Adrenal gland (tissue), 12 donors: ENCODE data around the gene ACBD7. TPM values are rescaled to one million over a fixed set of nuclear protein-coding genes. Genes with fewer than 3 reads are reported as not detected.
A peak's percentile ranks its signal among the peaks of the same experiment; 100 is the strongest.

Source experiments
- DNase-seq, 7 donors: peaks; one replicate each; pipeline ENCODE4 v3.0.0-alpha.2; 2019 to 2020
- H3K27ac ChIP-seq, 5 donors: fragments of 200-600 bp; sonication (generic) in 4 of 5; 1 replicate in 3 of 5; 2 replicates in 2 of 5; pipeline versions ENCODE4 v1.5.1 to v1.8.0; 2016 to 2020; ENCODE audit warnings: mild to moderate bottlenecking in 1 of 5
- H3K27me3 ChIP-seq: fragments of 200-600 bp; 2 replicates; pipeline ENCODE4 v1.8.0; 2021
- H3K36me3 ChIP-seq, 2 donors: fragments of 200-600 bp; replicated peaks in 1 of 2; 1 replicate in 1 of 2; 2 replicates in 1 of 2; pipeline versions ENCODE4 v1.5.1 to v1.8.0; 2018 to 2022
- H3K4me1 ChIP-seq, 2 donors: fragments of 200-600 bp; replicated peaks in 1 of 2; 1 replicate in 1 of 2; 2 replicates in 1 of 2; pipeline versions ENCODE4 v1.5.1 to v1.8.0; 2018 to 2021
- H3K4me3 ChIP-seq, 4 donors: fragments of 200-600 bp; sonication (generic) in 3 of 4; one replicate each; pipeline ENCODE4 v1.5.1; 2016 to 2018
- H3K9me3 ChIP-seq, 3 donors: fragments of 200-600 bp; sonication (generic) in 1 of 3; replicated peaks in 1 of 3; 1 replicate in 2 of 3; 2 replicates in 1 of 3; pipeline versions ENCODE4 v1.5.1 to v1.8.0; 2016 to 2021
- POLR2A ChIP-seq, 2 donors: fragments of 450-650 bp; IDR thresholded peaks; one replicate each; pipeline ENCODE4 v1.6.1; 2017; ENCODE audit warnings: antibody characterized with exemption in 2 of 2, mild to moderate bottlenecking in 2 of 2, moderate library complexity in 1 of 2
- WGBS, 4 donors: extraction: QIAGEN DNeasy Blood & Tissue Kit in 2 of 4; methylation state at CpG; one replicate each; pipeline versions ENCODE4 v1.1.5 to v1.1.7; 2013 to 2017; 5-methylcytosine and 5-hydroxymethylcytosine counted together
- intact Hi-C, 2 donors: fragments of 100-400 bp; cut with DNase I; formaldehyde crosslinking; loops; one replicate each; pipeline versions ENCODE4 v1.14.1 to v1.15.0; 2022 to 2023
- polyA plus RNA-seq, 3 donors: library from polyadenylated mRNA; stranded (reverse); fragments of 200-250 nt in 2 of 3; fragments of 350-450 nt in 1 of 3; fragmentation: Illumina TruSeq in 1 of 3; extraction: RNeasy Lipid Tissue Mini Kit (QIAGEN cat#74804) in 1 of 3; gene quantifications; one replicate each; pipeline ENCODE4 v1.2.3, GENCODE V29; 2013 to 2014
- total RNA-seq, 9 donors: library from RNA; depleted of rRNA in 4 of 9; stranded (reverse); fragments of >200 nt in 4 of 9; fragments of 120-200 nt in 1 of 9; fragmentation: NEBNext Ultra II Directional in 1 of 9; extraction: Animal tissue kit (Norgen Biotek cat#: 25700) in 1 of 9; gene quantifications; one replicate each; pipeline versions ENCODE4 v1.1.0 to v1.2.4, GENCODE V29; 2013 to 2023
- TF ChIP-seq, protein P1 (sequence below), 6 experiments: fragments of 450-650 bp in 4 of 6; fragments of 200-600 bp in 2 of 6; sonication (generic) in 1 of 6; IDR thresholded peaks; 1 replicate in 5 of 6; 2 replicates in 1 of 6; pipeline versions ENCODE4 v1.5.1 to v1.8.0; 2016 to 2021; ENCODE audit warnings: antibody characterized with exemption in 6 of 6, mild to moderate bottlenecking in 2 of 6, moderate library complexity in 1 of 6
- donor health status: healthy with polysubstance abuse.
- donor health status: Bipolar disorder and iron deficiency.
- donor health status: DM: yes; HTN: yes; CAD: no.
- donor health status: DM: no; HTN: no; CAD: no.
- donor health status: DM: no; HTN: no; CAD: no.
- donor health status: DM: yes; HTN: yes; CAD: no.

ACBD7 gene
- total and polyA plus RNA-seq, 12 donors, result 0.18 to 1.4 (median 0.32) TPM; not detected in 7

DNA sequence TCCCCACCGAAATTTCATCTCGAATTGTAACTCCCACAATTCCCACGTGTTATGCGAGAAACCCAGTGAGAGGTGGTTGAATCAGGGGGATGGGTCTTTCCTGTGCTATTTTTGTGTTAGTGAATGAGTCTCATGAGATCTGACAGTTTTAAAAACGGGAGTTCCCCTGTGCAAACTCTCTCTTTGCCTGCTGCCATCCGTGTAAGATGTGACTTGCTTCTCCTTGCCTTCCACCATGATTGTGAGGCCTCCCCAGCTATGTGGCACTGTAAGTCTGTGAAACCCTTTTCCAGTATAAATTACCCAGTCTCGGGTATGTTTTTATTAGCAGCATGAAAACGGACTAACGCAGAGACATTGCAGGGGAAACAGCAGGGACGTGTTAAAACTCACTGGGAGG is 50.2 kb downstream of the ACBD7 start:
- H3K27ac ChIP-seq, result no peak overlapping the region
- no peaks in the 10 kb centered on the region for H3K36me3 ChIP-seq
- no peak overlapping the region for H3K4me3 ChIP-seq
- TF ChIP-seq, protein P1, sequence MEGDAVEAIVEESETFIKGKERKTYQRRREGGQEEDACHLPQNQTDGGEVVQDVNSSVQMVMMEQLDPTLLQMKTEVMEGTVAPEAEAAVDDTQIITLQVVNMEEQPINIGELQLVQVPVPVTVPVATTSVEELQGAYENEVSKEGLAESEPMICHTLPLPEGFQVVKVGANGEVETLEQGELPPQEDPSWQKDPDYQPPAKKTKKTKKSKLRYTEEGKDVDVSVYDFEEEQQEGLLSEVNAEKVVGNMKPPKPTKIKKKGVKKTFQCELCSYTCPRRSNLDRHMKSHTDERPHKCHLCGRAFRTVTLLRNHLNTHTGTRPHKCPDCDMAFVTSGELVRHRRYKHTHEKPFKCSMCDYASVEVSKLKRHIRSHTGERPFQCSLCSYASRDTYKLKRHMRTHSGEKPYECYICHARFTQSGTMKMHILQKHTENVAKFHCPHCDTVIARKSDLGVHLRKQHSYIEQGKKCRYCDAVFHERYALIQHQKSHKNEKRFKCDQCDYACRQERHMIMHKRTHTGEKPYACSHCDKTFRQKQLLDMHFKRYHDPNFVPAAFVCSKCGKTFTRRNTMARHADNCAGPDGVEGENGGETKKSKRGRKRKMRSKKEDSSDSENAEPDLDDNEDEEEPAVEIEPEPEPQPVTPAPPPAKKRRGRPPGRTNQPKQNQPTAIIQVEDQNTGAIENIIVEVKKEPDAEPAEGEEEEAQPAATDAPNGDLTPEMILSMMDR (IDR thresholded peaks at IDR 0.05), result no peak
- no peak for TF ChIP-seq POLR2A (IDR thresholded peaks at IDR 0.05)
- 76 to 89% (median 83%) methylated on average over 10 of the region's 10 CpGs for WGBS, 4 donors
- no peaks in the 10 kb centered on the region for H3K4me1 ChIP-seq
- no peak for DNase-seq
- H3K27me3 ChIP-seq, result no peaks in the 10 kb centered on the region
- no peaks in the 10 kb centered on the region for H3K9me3 ChIP-seq
- intact Hi-C loops, result no loop called here

DNA sequence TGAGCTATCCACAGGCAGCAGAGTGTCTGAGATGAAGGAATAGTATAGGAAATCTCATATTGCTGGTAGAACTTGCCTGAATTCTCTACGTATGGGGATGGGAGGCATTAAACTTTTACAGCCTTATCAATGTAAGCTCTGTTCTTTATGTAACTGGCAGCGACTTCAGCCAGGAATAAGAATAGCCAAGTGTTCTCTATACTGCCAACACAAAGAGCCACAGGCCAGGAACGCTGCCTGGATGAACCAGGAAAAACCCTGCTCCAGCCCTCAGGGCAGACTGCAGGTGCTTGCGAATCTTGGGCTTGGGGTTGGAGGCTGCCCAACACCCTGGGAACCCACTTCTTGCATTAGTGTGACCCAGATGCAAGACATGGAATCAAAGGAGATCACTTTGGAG is 50.9 kb downstream of the ACBD7 start:
- 57 to 94% (median 84%) methylated on average over 3 to 4 of the region's 4 CpGs for WGBS, 4 donors
- Histone ChIP-seq H3K36me3 (no peaks in the 10 kb centered on the region), H3K4me3 (no peak overlapping the region), H3K9me3 (no peaks in the 10 kb centered on the region), H3K4me1 (no peaks in the 10 kb centered on the region), H3K27ac (no peak overlapping the region), H3K27me3 (no peaks in the 10 kb centered on the region)
- intact Hi-C loops, result no loop called here
- no peak for DNase-seq
- TF ChIP-seq, protein P1 (IDR thresholded peaks at IDR 0.05), result no peak
- no peak for TF ChIP-seq POLR2A (IDR thresholded peaks at IDR 0.05)

DNA sequence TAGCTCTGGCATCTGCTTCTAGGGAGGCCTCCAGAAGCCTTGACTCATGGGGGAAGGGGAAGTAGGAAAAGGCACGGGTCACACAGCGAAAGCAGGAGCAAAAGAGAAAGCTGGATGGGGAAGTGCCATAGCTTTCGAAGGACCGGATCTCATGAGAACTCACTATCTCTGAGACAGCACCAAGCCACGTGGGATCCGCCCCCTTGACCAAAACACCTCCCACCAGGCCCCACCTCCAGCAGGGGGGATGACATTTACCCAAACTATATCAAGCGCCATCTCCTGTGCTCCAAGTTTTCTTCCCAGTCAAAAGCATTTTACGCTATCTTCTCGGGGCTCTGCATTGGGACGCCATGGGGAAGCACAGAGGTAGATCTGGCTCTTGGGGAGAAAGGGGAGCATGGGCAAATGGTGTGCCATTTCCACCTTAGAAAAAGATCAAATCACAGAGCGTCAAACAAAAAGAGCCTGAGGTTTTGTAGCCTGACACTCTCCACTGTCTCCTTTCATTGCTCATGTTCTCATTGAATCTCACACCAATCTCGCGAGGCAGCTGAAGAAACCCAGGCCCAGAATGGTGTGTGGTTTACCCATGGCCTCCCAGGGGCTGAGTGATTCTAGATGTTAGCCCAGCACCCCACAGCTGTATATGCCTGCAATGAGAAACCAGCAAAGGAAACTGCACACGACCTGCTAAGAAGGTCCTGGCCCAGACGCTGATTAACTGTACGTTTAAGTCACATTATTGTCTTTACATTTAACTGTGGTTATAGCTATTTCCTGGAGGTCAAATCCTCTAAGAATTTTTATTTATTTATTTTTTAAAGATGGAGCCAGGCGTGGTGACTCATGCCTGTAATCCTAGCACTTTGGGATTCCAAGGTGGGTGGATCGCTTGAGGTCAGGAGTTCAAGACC is 52.9 kb downstream of the ACBD7 start:
- peak in 6 of 7 donors; percentile 18 to 63 (median 28) for DNase-seq
- Histone ChIP-seq H3K4me1 (no peaks in the 10 kb centered on the region), H3K36me3 (no peaks in the 10 kb centered on the region), H3K4me3 (no peak overlapping the region), H3K27me3 (no peaks in the 10 kb centered on the region), H3K27ac (no peak overlapping the region), H3K9me3 (no peaks in the 10 kb centered on the region)
- intact Hi-C loops, result no loop called here
- 69 to 76% (median 74%) methylated on average over 18 of the region's 18 CpGs for WGBS, 4 donors
- no peak for TF ChIP-seq POLR2A (IDR thresholded peaks at IDR 0.05)
- TF ChIP-seq, protein P1 (IDR thresholded peaks at IDR 0.05), result no peak

DNA sequence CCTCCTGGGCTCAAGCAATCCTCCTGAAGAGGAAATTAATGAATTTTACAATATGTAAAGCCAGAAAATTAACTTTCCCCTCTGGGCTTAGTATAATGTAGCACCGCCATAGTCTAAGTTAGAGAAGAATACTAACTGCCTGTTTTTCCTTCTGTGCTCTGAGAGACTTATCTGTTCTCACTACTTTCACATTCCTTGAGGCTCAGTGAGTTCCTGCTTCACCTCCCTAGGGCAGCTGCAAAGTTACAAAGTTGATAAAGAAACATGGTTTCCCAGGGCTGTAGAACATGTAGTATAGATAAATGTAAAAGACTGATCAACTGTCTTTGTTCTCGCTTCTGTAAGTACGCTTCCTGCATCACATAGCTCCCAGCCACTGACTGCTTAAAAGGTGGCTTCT is 60.8 kb downstream of the ACBD7 start:
- intact Hi-C loops, result no loop called here
- H3K4me3 ChIP-seq, result no peak overlapping the region
- TF ChIP-seq POLR2A (IDR thresholded peaks at IDR 0.05), result no peak
- TF ChIP-seq, protein P1 (IDR thresholded peaks at IDR 0.05), result no peak
- no peaks in the 10 kb centered on the region for H3K9me3 ChIP-seq
- 56 to 76% (median 70%) methylated on average over 3 of the region's 3 CpGs for WGBS, 4 donors
- H3K4me1 ChIP-seq, result no peaks in the 10 kb centered on the region
- no peaks in the 10 kb centered on the region for H3K27me3 ChIP-seq
- no peak for DNase-seq
- H3K27ac ChIP-seq, result no peak overlapping the region
- H3K36me3 ChIP-seq, result no peaks in the 10 kb centered on the region

Other genes starting within 250 kb of the ACBD7 start
- 10 to 100 TPM in 1 of 9 donors, 1 to 10 TPM in 8; 3.5 to 19.1 (median 6.4) TPM for gene SUV39H2, start 209.9 kb downstream of the ACBD7 start, total RNA-seq
- gene SUV39H2, start 209.9 kb downstream of the ACBD7 start, polyA plus RNA-seq, result 1 to 10 TPM; 1.7 to 9.9 (median 1.8) TPM
- 10 to 100 TPM in 2 of 9 donors, 1 to 10 TPM in 7; 2.9 to 13.4 (median 8.6) TPM for gene DCLRE1C, start 134.7 kb downstream of the ACBD7 start, total RNA-seq
- gene DCLRE1C, start 134.7 kb downstream of the ACBD7 start, polyA plus RNA-seq, result 1 to 10 TPM; 1.8 to 8.5 (median 7.6) TPM
- gene MEIG1, start 129.4 kb downstream of the ACBD7 start, total RNA-seq, result 1 to 10 TPM in 2 of 9 donors, not detected in 7; 1.1 TPM
- under 1 TPM; 0.44 to 0.97 (median 0.95) TPM for gene MEIG1, start 129.4 kb downstream of the ACBD7 start, polyA plus RNA-seq
- 1 to 10 TPM in 3 of 9 donors, under 1 TPM in 6; 0.18 to 2.8 (median 0.67) TPM for gene OLAH, start 44.8 kb downstream of the ACBD7 start, total RNA-seq
- 1 to 10 TPM in 2 of 3 donors, under 1 TPM in 1; 0.51 to 1.6 (median 1.1) TPM for gene OLAH, start 44.8 kb downstream of the ACBD7 start, polyA plus RNA-seq
- 10 to 100 TPM; 11.1 to 15.9 (median 13.4) TPM for gene RPP38, start 8.6 kb upstream of the ACBD7 start, total RNA-seq
- gene RPP38, start 8.6 kb upstream of the ACBD7 start, polyA plus RNA-seq, result 10 to 100 TPM; 15.7 to 24.9 (median 24.3) TPM
- 10 to 100 TPM in 1 of 9 donors, 1 to 10 TPM in 8; 3.9 to 31.4 (median 7.6) TPM for gene NMT2, start 79.9 kb upstream of the ACBD7 start, total RNA-seq
- gene NMT2, start 79.9 kb upstream of the ACBD7 start, polyA plus RNA-seq, result 1 to 10 TPM; 3.4 to 8.0 (median 4.8) TPM